Gastroesophageal sphincter (tissue), 4 donors: ENCODE results near the gene LDLRAD2. TPM values are rescaled to one million over a fixed set of nuclear protein-coding genes. Genes with fewer than 3 reads are reported as not detected.

Experiments
- ATAC-seq: fragments of 150-250 bp; one replicate; pipeline ENCODE4 v1.9.1; 2016; ENCODE audit warnings: mild to moderate bottlenecking, moderate library complexity
- H3K27ac ChIP-seq, 4 donors: fragments of 200-600 bp; sonication (generic) in 3 of 4; 1 replicate in 3 of 4; 2 replicates in 1 of 4; pipeline ENCODE4 v1.5.1; 2016 to 2019
- H3K27me3 ChIP-seq: fragments of 200-600 bp; sonication (generic); one replicate; pipeline ENCODE4 v1.5.1; 2019
- H3K36me3 ChIP-seq, 2 donors: fragments of 200-600 bp; sonication (generic); one replicate each; pipeline ENCODE4 v1.5.1; 2019; ENCODE audit warnings: control low read depth in 1 of 2
- H3K4me1 ChIP-seq, 3 donors: fragments of 200-600 bp; sonication (generic); 1 replicate in 2 of 3; 2 replicates in 1 of 3; pipeline ENCODE4 v1.5.1; 2016 to 2019; ENCODE audit warnings: control low read depth in 2 of 3
- H3K4me3 ChIP-seq, 2 donors: fragments of 200-600 bp; sonication (generic); one replicate each; pipeline ENCODE4 v1.5.1; 2019; ENCODE audit warnings: mild to moderate bottlenecking in 1 of 2, moderate library complexity in 1 of 2
- H3K9me3 ChIP-seq, 3 donors: fragments of 200-600 bp; sonication (generic); one replicate each; pipeline ENCODE4 v1.5.1; 2017 to 2019; ENCODE audit warnings: control low read depth in 2 of 3
- EP300 ChIP-seq: sonication (generic); formaldehyde crosslinking; IDR thresholded peaks from one replicate; pipeline ENCODE4 v1.6.1; 2017; ENCODE audit warnings: antibody characterized with exemption, mild to moderate bottlenecking
- POLR2A ChIP-seq, 2 donors: fragments of 450-650 bp; IDR thresholded peaks; one replicate each; pipeline ENCODE4 v1.6.1; 2017; ENCODE audit warnings: antibody characterized with exemption in 2 of 2, mild to moderate bottlenecking in 2 of 2, moderate library complexity in 1 of 2
- POLR2AphosphoS5 ChIP-seq: sonication (generic); formaldehyde crosslinking; IDR thresholded peaks from one replicate; pipeline ENCODE4 v1.6.1; 2017; ENCODE audit warnings: antibody characterized with exemption
- WGBS, 2 donors: methylation state at CpG; one replicate each; pipeline ENCODE4 v1.1.5; 2018; ENCODE audit warnings: low coverage in 1 of 2; 5-methylcytosine and 5-hydroxymethylcytosine counted together
- total RNA-seq, 4 donors: library from RNA; depleted of rRNA; stranded (reverse); fragments of >200 nt; gene quantifications; one replicate each; pipeline ENCODE4 v1.1.0, GENCODE V29; 2016
- TF ChIP-seq, protein P1 (sequence below), 4 experiments: fragments of 200-600 bp in 2 of 4; fragments of 450-650 bp in 2 of 4; sonication (generic) in 1 of 4; IDR thresholded peaks; one replicate each; pipeline ENCODE4 v1.5.1; 2017 to 2019; ENCODE audit warnings: antibody characterized with exemption in 4 of 4, mild to moderate bottlenecking in 2 of 4, moderate library complexity in 2 of 4

LDLRAD2 gene
- total RNA-seq, 4 donors from 2014 or later = 0.08 TPM; not detected in 3

DNA sequence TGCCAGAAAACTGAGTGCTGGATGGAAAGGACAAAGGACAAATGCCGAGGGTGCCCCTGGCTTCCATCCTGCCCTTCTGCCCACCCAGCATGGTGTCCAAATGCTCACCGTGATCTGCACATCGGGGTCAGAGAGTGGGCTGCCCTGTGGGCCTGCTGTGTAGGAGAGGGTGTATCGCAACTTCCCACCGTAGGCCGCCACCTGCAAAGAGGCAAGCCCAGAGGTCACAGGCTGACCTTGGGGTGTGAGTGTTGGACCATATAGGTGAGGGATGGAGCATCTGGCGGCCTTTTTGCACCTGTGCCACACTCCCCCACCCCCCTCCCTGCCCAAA, 53.5 kb downstream of the LDLRAD2 start:
- WGBS, 2 donors = 100% methylated on average over 1 of the region's 7 CpGs; no CpG with 5 or more reads in 1 of the 2 donors
- ATAC-seq = no peak

DNA sequence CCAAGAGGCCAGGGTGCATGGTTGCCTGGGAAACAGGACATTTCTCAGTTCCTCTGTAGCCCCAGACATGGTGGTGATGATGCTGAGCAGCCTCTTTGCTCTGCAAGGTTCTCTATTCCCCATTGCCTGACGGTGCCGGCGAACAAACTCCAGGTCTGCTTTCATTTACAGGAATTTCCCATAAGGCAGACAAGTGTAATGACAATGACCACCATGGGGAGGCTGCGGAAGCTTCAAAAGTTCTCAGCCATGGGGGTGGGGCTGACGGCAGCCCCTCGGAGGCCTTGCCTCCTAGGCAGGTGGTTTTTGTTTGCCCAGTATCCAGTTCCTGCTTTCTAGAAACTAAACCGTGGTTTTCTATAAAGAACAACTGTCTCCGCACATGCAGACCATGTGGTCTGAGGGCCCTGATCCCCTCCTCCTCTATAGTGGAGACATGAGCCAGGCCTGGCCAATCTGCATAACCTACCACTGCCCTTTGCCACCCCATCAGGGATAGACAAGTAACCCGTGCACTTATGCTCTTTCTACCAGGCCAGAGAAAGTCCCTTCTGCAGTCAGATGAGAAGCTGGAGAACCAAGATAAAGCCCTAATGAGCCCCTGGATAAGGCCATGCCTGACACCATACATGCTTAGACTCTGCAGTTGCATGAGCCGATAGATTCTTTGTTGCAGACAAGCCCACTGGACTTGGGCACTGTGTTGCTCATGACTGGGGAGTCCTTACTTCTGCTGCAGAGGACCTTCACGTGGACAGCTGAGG, 54.1 kb downstream of the LDLRAD2 start:
- WGBS, 2 donors = 48 to 58% methylated on average over 6 to 10 of the region's 11 CpGs

More for the DNA sequence above, 53.5 kb downstream of the LDLRAD2 start:
- peak overlapping the region in 3 of 4 donors; percentile 64 to 81 (median 71) for H3K27ac ChIP-seq
- no peaks in the 10 kb centered on the region for H3K27me3 ChIP-seq
- H3K4me1 ChIP-seq = peaks cover 0 to 53% (median 12%) of the 10 kb centered on the region in 3 donors
- no peaks in the 10 kb centered on the region for H3K9me3 ChIP-seq
- peaks cover 0 to 94% of the 10 kb centered on the region in 2 donors for H3K36me3 ChIP-seq
- TF ChIP-seq, protein P1, sequence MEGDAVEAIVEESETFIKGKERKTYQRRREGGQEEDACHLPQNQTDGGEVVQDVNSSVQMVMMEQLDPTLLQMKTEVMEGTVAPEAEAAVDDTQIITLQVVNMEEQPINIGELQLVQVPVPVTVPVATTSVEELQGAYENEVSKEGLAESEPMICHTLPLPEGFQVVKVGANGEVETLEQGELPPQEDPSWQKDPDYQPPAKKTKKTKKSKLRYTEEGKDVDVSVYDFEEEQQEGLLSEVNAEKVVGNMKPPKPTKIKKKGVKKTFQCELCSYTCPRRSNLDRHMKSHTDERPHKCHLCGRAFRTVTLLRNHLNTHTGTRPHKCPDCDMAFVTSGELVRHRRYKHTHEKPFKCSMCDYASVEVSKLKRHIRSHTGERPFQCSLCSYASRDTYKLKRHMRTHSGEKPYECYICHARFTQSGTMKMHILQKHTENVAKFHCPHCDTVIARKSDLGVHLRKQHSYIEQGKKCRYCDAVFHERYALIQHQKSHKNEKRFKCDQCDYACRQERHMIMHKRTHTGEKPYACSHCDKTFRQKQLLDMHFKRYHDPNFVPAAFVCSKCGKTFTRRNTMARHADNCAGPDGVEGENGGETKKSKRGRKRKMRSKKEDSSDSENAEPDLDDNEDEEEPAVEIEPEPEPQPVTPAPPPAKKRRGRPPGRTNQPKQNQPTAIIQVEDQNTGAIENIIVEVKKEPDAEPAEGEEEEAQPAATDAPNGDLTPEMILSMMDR (IDR thresholded peaks at IDR 0.05) = no peak
- no peak for TF ChIP-seq POLR2AphosphoS5
- no peak for TF ChIP-seq EP300
- TF ChIP-seq POLR2A (IDR thresholded peaks at IDR 0.05) = no peak
- no peak overlapping the region for H3K4me3 ChIP-seq

DNA sequence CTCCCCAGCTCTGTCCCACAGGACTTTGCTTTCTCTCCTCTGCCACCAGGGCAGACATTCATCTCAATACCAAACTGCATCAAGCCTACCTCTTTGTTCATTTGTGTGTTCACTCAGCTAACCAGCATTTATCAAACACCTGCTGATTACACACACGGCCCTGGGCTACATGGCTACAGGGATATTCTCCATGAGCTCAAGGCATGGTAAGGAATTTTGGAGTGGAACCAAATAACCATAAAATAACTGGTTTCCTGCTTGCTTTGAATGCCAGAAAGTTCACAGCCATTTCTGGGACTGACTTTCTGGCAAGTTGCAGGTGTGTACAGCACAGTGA, 54.6 kb downstream of the LDLRAD2 start:
- no peak for TF ChIP-seq POLR2AphosphoS5
- TF ChIP-seq, protein P1 (IDR thresholded peaks at IDR 0.05) = peak in 1 of 4 experiments; percentile 8
- ATAC-seq = no peak
- Histone ChIP-seq H3K36me3 (peaks cover 0 to 94% of the 10 kb centered on the region in 2 donors), H3K27ac (peak overlapping the region in 3 of 4 donors; percentile 64 to 81 (median 71)), H3K4me3 (no peak overlapping the region), H3K9me3 (no peaks in the 10 kb centered on the region), H3K4me1 (peaks cover 0 to 59% (median 13%) of the 10 kb centered on the region in 3 donors), H3K27me3 (no peaks in the 10 kb centered on the region)
- WGBS, 2 donors = 67% methylated on average over 1 of the region's 1 CpG; no CpG with 5 or more reads in 1 of the 2 donors

More for the DNA sequence above, 54.1 kb downstream of the LDLRAD2 start:
- H3K27ac ChIP-seq = peak overlapping the region in 3 of 4 donors; percentile 64 to 81 (median 71)
- peaks cover 0 to 58% (median 13%) of the 10 kb centered on the region in 3 donors for H3K4me1 ChIP-seq
- H3K27me3 ChIP-seq = no peaks in the 10 kb centered on the region
- ATAC-seq = no peak
- H3K36me3 ChIP-seq = peaks cover 0 to 94% of the 10 kb centered on the region in 2 donors
- H3K4me3 ChIP-seq = no peak overlapping the region
- H3K9me3 ChIP-seq = no peaks in the 10 kb centered on the region
- TF ChIP-seq, protein P1 (IDR thresholded peaks at IDR 0.05) = peak in 1 of 4 experiments; percentile 17
- no peak for TF ChIP-seq POLR2AphosphoS5

DNA sequence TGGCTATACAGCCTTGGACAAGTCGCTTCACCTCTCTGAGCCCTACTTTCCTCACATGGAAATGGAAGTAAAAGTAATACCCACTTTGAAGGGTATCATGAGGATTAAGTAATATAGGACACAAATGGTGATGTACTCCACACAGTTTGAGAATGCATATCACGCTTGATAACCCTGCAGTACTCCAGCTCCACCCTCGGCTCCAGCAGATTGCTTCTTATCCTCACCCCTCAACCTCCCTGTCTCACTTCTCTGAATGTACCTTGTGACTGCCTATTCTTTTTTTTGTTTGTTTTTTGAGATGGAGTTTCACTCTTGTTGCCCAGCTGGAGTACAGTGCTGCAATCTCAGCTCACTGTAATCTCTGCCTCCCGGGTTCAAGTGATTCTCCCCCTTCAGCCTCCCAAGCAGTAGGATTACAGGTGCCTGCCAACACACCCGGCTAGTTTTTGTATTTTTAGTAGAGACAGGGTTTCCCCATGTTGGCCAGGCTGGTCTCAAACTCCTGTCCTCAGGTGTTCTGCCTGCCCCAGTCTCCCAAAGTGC, 55.5 kb downstream of the LDLRAD2 start:
- H3K36me3 ChIP-seq = peaks cover 0 to 94% of the 10 kb centered on the region in 2 donors
- TF ChIP-seq POLR2AphosphoS5 = no peak
- TF ChIP-seq POLR2A (IDR thresholded peaks at IDR 0.05) = no peak
- TF ChIP-seq, protein P1 (IDR thresholded peaks at IDR 0.05) = no peak
- TF ChIP-seq EP300 = no peak
- H3K27ac ChIP-seq = peak overlapping the region in 3 of 4 donors; percentile 36 to 81 (median 80)
- H3K9me3 ChIP-seq = no peaks in the 10 kb centered on the region
- no peak overlapping the region for H3K4me3 ChIP-seq
- H3K4me1 ChIP-seq = peaks cover 0 to 59% (median 13%) of the 10 kb centered on the region in 3 donors
- H3K27me3 ChIP-seq = no peaks in the 10 kb centered on the region
- 68 to 85% methylated on average over 4 to 5 of the region's 5 CpGs for WGBS, 2 donors
- no peak for ATAC-seq
